ENCODE measurements around the gene DDX24.

DDX24 gene

DNA sequence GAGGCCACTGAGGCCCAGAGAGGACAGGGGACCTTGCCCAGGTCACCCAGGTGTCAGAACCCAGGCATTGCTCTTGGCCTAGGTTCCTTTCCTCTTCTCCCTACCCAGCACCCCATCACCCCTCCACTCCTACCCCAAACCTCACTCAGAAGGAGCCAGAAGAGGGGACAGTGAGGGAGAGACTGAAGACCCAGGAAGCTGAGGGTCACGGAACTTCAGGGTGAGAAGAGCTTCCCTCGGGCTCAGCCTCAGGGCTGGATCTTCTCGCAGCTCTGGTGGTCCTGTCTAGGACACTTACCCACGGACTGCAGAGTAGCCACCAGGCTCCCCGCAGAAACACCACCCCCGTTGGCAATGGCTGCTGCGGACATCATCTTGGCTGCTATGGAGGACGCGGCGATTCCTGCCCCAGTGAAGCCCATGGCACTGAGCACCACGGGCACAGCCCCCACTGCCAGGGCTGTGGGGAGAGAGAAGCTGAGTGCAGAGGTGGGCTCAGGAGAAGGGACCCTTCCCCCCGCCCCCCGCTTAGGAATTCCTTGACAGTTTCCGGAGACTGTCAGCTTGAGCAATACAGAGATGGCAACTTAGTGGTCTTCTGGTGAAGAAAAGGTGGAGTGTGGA lies 47.3 kb upstream of the DDX24 start:
- no peak for TF ChIP-seq EGR1 (IDR thresholded peaks at IDR 0.05)
- no peak for TF ChIP-seq TAF1 (IDR thresholded peaks at IDR 0.05; ENCODE audit: low read depth)
- TF ChIP-seq, protein P1, sequence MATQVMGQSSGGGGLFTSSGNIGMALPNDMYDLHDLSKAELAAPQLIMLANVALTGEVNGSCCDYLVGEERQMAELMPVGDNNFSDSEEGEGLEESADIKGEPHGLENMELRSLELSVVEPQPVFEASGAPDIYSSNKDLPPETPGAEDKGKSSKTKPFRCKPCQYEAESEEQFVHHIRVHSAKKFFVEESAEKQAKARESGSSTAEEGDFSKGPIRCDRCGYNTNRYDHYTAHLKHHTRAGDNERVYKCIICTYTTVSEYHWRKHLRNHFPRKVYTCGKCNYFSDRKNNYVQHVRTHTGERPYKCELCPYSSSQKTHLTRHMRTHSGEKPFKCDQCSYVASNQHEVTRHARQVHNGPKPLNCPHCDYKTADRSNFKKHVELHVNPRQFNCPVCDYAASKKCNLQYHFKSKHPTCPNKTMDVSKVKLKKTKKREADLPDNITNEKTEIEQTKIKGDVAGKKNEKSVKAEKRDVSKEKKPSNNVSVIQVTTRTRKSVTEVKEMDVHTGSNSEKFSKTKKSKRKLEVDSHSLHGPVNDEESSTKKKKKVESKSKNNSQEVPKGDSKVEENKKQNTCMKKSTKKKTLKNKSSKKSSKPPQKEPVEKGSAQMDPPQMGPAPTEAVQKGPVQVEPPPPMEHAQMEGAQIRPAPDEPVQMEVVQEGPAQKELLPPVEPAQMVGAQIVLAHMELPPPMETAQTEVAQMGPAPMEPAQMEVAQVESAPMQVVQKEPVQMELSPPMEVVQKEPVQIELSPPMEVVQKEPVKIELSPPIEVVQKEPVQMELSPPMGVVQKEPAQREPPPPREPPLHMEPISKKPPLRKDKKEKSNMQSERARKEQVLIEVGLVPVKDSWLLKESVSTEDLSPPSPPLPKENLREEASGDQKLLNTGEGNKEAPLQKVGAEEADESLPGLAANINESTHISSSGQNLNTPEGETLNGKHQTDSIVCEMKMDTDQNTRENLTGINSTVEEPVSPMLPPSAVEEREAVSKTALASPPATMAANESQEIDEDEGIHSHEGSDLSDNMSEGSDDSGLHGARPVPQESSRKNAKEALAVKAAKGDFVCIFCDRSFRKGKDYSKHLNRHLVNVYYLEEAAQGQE (IDR thresholded peaks at IDR 0.05; ENCODE audit: low read depth) = no peak
- no peak for TF ChIP-seq YY1 (IDR thresholded peaks at IDR 0.05; ENCODE audit: low read depth)
- TF ChIP-seq, protein P2, sequence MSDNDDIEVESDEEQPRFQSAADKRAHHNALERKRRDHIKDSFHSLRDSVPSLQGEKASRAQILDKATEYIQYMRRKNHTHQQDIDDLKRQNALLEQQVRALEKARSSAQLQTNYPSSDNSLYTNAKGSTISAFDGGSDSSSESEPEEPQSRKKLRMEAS (IDR thresholded peaks at IDR 0.05) = no peak
- TF ChIP-seq EP300 (IDR thresholded peaks at IDR 0.05; ENCODE audit: borderline replicate concordance) = no peak
- no peak for TF ChIP-seq NFIC (IDR thresholded peaks at IDR 0.05)
- no peak for TF ChIP-seq TCF12 (IDR thresholded peaks at IDR 0.05; ENCODE audit: low read depth)
- TF ChIP-seq, protein P3, sequence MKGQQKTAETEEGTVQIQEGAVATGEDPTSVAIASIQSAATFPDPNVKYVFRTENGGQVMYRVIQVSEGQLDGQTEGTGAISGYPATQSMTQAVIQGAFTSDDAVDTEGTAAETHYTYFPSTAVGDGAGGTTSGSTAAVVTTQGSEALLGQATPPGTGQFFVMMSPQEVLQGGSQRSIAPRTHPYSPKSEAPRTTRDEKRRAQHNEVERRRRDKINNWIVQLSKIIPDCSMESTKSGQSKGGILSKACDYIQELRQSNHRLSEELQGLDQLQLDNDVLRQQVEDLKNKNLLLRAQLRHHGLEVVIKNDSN (IDR thresholded peaks at IDR 0.05) = no peak
- TF ChIP-seq CEBPB (IDR thresholded peaks at IDR 0.05) = no peak
- no peak for TF ChIP-seq ZBTB7A (IDR thresholded peaks at IDR 0.05; ENCODE audit: low read depth)
- no peak for TF ChIP-seq RAD21 (IDR thresholded peaks at IDR 0.05; ENCODE audit: low read depth)

DNA sequence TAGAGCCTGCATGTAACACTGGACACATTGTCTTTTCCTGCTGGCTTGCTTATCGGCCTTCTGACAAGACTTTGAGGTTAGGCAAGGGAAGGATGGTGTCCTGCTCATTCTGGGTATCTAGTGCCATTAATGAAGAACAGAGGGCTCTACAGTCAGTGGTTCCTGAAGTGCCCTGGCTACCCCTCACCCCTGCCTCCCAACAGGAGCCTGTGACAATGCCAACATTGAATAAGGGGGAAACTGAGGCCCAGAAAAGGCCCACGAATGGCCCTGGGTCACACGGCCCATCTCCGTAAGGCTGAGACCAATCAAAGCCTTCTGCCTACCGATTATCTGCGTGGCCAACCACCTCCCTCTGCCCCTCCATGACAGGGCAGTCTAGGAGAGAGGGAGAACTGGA lies 46.3 kb upstream of the DDX24 start:
- TF ChIP-seq, protein P2 (IDR thresholded peaks at IDR 0.05) = no peak
- TF ChIP-seq EGR1 (IDR thresholded peaks at IDR 0.05) (no peak), RAD21 (IDR thresholded peaks at IDR 0.05; ENCODE audit: low read depth) (no peak), FOXM1 (IDR thresholded peaks at IDR 0.05; ENCODE audit: borderline replicate concordance, low read depth) (no peak), CREB1 (IDR thresholded peaks at IDR 0.05; ENCODE audit: low read depth) (no peak), TCF12 (IDR thresholded peaks at IDR 0.05; ENCODE audit: low read depth) (no peak), ZBTB7A (IDR thresholded peaks at IDR 0.05; ENCODE audit: low read depth) (no peak)
- TF ChIP-seq, protein P3 (IDR thresholded peaks at IDR 0.05) = no peak

DNA sequence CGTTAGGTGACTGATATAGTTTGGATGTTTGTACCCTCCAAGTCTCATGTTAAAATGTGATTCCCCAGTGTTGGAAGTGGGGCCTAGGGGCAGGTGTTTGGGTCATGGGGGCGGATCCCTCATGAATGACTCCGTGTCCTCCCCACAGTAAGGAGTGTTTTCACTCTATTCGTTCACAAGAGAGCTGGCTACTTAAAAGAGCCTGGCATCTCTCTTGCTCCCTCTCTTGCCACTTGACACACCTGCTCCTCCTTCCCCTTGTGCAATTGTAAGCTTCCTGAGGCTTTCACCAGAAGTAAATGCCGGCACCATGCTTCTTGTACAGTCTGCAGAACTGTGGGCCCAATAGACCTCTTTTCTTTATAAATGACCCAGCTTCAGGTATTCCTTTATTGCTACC lies 45.8 kb upstream of the DDX24 start:
- no peak for TF ChIP-seq RAD21 (IDR thresholded peaks at IDR 0.05; ENCODE audit: low read depth)
- no peak for TF ChIP-seq EGR1 (IDR thresholded peaks at IDR 0.05)
- TF ChIP-seq YY1 (IDR thresholded peaks at IDR 0.05; ENCODE audit: low read depth) = no peak
- no peak for TF ChIP-seq CREB1 (IDR thresholded peaks at IDR 0.05; ENCODE audit: low read depth)
- no peak for TF ChIP-seq TAF1 (IDR thresholded peaks at IDR 0.05; ENCODE audit: low read depth)
- no peak for TF ChIP-seq EP300 (IDR thresholded peaks at IDR 0.05; ENCODE audit: borderline replicate concordance)
- no peak for TF ChIP-seq TCF12 (IDR thresholded peaks at IDR 0.05; ENCODE audit: low read depth)
- TF ChIP-seq, protein P1 (IDR thresholded peaks at IDR 0.05; ENCODE audit: low read depth) = no peak
- TF ChIP-seq CEBPB (IDR thresholded peaks at IDR 0.05) = no peak
- TF ChIP-seq NFIC (IDR thresholded peaks at IDR 0.05) = no peak
- TF ChIP-seq, protein P2 (IDR thresholded peaks at IDR 0.05) = no peak
- TF ChIP-seq ZBTB7A (IDR thresholded peaks at IDR 0.05; ENCODE audit: low read depth) = no peak
- no peak for TF ChIP-seq TEAD4 (IDR thresholded peaks at IDR 0.05)
- TF ChIP-seq, protein P3 (IDR thresholded peaks at IDR 0.05) = no peak
- no peak for TF ChIP-seq FOXM1 (IDR thresholded peaks at IDR 0.05; ENCODE audit: borderline replicate concordance, low read depth)

DNA sequence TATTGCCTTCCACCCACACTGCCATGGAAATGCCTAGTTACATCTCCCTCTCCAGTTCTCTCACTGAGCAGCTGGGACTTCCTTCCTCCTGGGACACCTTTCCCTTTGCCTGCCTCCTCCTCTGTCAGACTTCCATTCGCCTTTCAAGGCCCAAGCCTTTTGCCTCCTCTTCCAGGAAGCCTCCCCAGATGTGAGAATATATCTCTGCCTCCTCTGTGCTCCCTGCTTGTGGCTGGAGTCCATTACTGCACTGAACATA lies 45.3 kb upstream of the DDX24 start:
- TF ChIP-seq TCF12 (IDR thresholded peaks at IDR 0.05; ENCODE audit: low read depth) (no peak), NFIC (IDR thresholded peaks at IDR 0.05) (no peak), TAF1 (IDR thresholded peaks at IDR 0.05; ENCODE audit: low read depth) (no peak), CREB1 (IDR thresholded peaks at IDR 0.05; ENCODE audit: low read depth) (no peak)
- TF ChIP-seq, protein P3 (IDR thresholded peaks at IDR 0.05) = no peak
- TF ChIP-seq, protein P1 (IDR thresholded peaks at IDR 0.05; ENCODE audit: low read depth) = no peak

All from Ishikawa (cell line).